ENCODE measurements around the gene CST7.
A peak's percentile ranks its signal among the peaks of the same experiment; 100 is the strongest.

DNA sequence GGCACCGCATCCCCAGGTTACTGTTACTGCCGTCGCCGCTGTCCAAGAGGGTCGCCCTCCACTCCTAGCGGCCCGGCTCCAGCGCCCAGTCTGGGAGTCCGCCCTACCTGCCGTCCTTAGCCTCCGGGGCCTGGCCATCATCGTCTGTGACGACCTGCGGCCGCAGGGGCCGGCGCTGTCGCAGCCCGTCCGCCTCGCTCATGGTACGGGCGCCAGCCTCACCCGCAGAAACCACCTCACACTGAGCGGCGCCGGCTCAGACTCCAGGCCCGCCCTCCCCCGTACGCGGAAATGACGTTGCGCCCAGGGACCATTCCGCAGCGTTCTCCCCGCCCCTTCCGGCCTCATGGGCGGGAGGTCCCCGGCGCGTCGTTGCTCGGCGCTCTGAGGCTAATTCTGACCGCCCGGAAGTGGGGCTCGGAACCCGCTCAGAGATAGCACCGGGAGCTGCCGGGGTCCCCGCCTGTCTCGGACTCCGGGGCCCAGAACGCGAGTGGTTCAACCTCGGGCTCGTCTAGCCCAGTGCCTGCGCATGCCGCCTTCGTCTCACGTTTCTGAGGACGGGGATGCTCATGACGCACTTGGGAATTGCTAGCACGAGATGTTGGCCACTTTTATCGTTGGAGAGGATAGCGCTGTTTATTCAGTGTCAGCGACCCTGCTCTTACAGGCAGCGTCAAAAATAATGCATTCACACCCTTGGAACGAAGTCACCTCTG, 43.6 kb downstream of the CST7 start, which contains the start of gene APMAP:
- TF ChIP-seq, protein P1, sequence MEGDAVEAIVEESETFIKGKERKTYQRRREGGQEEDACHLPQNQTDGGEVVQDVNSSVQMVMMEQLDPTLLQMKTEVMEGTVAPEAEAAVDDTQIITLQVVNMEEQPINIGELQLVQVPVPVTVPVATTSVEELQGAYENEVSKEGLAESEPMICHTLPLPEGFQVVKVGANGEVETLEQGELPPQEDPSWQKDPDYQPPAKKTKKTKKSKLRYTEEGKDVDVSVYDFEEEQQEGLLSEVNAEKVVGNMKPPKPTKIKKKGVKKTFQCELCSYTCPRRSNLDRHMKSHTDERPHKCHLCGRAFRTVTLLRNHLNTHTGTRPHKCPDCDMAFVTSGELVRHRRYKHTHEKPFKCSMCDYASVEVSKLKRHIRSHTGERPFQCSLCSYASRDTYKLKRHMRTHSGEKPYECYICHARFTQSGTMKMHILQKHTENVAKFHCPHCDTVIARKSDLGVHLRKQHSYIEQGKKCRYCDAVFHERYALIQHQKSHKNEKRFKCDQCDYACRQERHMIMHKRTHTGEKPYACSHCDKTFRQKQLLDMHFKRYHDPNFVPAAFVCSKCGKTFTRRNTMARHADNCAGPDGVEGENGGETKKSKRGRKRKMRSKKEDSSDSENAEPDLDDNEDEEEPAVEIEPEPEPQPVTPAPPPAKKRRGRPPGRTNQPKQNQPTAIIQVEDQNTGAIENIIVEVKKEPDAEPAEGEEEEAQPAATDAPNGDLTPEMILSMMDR (IDR thresholded peaks at IDR 0.05) = peak in 2 of 6 experiments; percentile 9 to 10
- TF ChIP-seq POLR2A (IDR thresholded peaks at IDR 0.05) = peak in 3 of 4 donors; percentile 75 to 99 (median 95)

Data from esophagus squamous epithelium (tissue), 4 donors.